Stimulated activated CD8-positive, alpha-beta memory T cell treated with anti-CD3 and anti-CD28 coated beads, Interleukin-4, amount 100 ng/mL, for 24 hours (primary cell): ENCODE data around the gene MYO1B.

ENCODE experiments used
- DNase-seq: peaks from one replicate; pipeline ENCODE4 v3.0.0-alpha.2; 2020; ENCODE audit warnings: low read depth

MYO1B gene

GRCh38 chr2:191459158-191459557, 214.0 kb downstream of the MYO1B start:
- no peak for DNase-seq

- no peak for DNase-seq
Measured at GRCh38 chr2:191462370-191462769, 217.2 kb downstream of the MYO1B start.

- no peak for DNase-seq
Measured at GRCh38 chr2:191463790-191464189, 218.6 kb downstream of the MYO1B start.

- DNase-seq = no peak
Measured at GRCh38 chr2:191465766-191466420, 220.7 kb downstream of the MYO1B start.

- DNase-seq = no peak
Measured at GRCh38 chr2:191467113-191467512, 221.9 kb downstream of the MYO1B start.

- DNase-seq = no peak
Measured at GRCh38 chr2:191470306-191470705, 225.1 kb downstream of the MYO1B start.

- no peak for DNase-seq
Measured at GRCh38 chr2:191474464-191474863, 229.3 kb downstream of the MYO1B start.
